HG03280 (cell line): ENCODE data around the gene GREB1.
"Not testable (repeated sequence)": the region's sequence is repeated elsewhere in the genome, so short reads cannot be mapped to it uniquely, and the experiment has no call there.

ENCODE experiments used
- ATAC-seq: cut with Tn5 transposase; IDR thresholded peaks from one replicate; pipeline ENCODE4 v1.9.1; 2021; ENCODE audit warnings: mild to moderate bottlenecking, moderate library complexity; ENCODE audit not compliant: unreplicated experiment

Gene GREB1

GRCh38 chr2:11658208-11659114, 124.6 kb downstream of the GREB1 start:
- no peak for ATAC-seq

- no peak for ATAC-seq
Observed at GRCh38 chr2:11659115-11659475, 125.2 kb downstream of the GREB1 start.

GRCh38 chr2:11659851-11660250, 126.0 kb downstream of the GREB1 start:
- ATAC-seq = no peak

- not testable (repeated sequence) for ATAC-seq
Observed at GRCh38 chr2:11660396-11660795, 126.6 kb downstream of the GREB1 start.

GRCh38 chr2:11661891-11662435, 128.1 kb downstream of the GREB1 start:
- no peak for ATAC-seq

GRCh38 chr2:11662882-11663281, 129.0 kb downstream of the GREB1 start:
- no peak for ATAC-seq

GRCh38 chr2:11663427-11663826, 129.6 kb downstream of the GREB1 start:
- no peak for ATAC-seq

GRCh38 chr2:11665028-11665427, 131.2 kb downstream of the GREB1 start:
- ATAC-seq = no peak

- ATAC-seq = no peak
Observed at GRCh38 chr2:11665510-11666362, 131.9 kb downstream of the GREB1 start.

- no peak for ATAC-seq
Observed at GRCh38 chr2:11667194-11667593, 133.3 kb downstream of the GREB1 start.

- ATAC-seq = no peak
Observed at GRCh38 chr2:11667866-11668637, 134.2 kb downstream of the GREB1 start.

GRCh38 chr2:11669454-11670291, 135.8 kb downstream of the GREB1 start, which contains the start of gene NTSR2:
Gene NTSR2 (minus strand): TSS chr2:11670195. CDS start chr2:11670129, 66 bp downstream.
- ATAC-seq = no peak

GRCh38 chr2:11672407-11672806, 138.6 kb downstream of the GREB1 start:
- ATAC-seq = no peak

GRCh38 chr2:11674983-11675382, 141.1 kb downstream of the GREB1 start:
- ATAC-seq = no peak

- no peak for ATAC-seq
Observed at GRCh38 chr2:11675423-11676112, 141.7 kb downstream of the GREB1 start.

- ATAC-seq = no peak
Observed at GRCh38 chr2:11676640-11677039, 142.8 kb downstream of the GREB1 start.

GRCh38 chr2:11677136-11678055, 143.6 kb downstream of the GREB1 start:
- no peak for ATAC-seq

- no peak for ATAC-seq
Observed at GRCh38 chr2:11678306-11678960, 144.6 kb downstream of the GREB1 start.
